ENCODE measurements around the gene TLL2. TPM values are rescaled to one million over a fixed set of nuclear protein-coding genes. Genes with fewer than 3 reads are reported as not detected.

The TLL2 gene
- total RNA-seq, 1 donor from 2014 or later = not detected

DNA sequence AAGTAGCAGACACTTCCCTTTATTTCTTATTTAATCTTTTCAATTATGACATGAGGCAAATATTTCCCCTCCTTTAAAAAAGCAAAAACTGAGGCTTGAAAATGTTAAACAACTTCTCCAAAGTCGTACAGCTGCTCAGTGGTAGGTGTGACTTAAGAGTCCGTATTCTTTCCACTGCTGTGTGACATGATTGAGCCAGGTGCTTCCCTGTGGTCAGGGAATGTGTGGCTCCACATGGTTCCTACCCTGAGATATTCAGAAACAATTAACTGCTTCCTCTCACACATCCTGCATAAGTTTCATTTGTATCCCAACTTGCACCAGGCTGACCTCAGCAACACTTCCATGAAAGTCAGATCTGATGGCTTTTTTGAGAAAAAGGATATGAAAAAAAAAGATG, 168.5 kb downstream of the TLL2 start:
- H3K9me3 ChIP-seq = no peaks in the 10 kb centered on the region
- no peaks in the 10 kb centered on the region for H3K27me3 ChIP-seq
- no peak for TF ChIP-seq CTCF (IDR thresholded peaks at IDR 0.05)
- no peaks in the 10 kb centered on the region for H3K36me3 ChIP-seq
- H3K4me1 ChIP-seq = no peaks in the 10 kb centered on the region
- DNase-seq (no peak), ATAC-seq (no peak)
- H3K27ac ChIP-seq = no peak overlapping the region
- intact Hi-C loops (cut with DNase I) = no loop called here
- H3K4me3 ChIP-seq = no peak overlapping the region

DNA sequence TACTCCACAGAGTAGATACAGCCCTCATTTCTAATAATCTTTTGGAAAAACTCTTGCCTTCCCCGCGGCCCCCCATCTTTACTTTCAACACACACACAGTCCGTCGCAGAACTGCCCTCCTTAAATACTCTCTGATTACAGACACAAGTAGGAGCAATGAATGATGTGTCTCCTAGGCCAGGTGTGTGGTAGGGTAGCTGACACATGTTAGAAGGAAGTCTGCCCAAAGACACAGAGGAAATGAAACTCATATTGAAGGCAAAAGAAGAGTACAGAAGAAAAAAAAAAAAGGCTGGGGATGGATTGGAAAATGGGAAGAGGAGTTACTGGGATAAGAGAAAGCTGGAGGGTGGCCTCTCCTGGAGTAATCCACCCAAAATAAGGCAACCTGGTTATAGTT, 169.5 kb downstream of the TLL2 start:
- no peak for TF ChIP-seq CTCF (IDR thresholded peaks at IDR 0.05)
- no peak for DNase-seq
- Histone ChIP-seq H3K27me3 (no peaks in the 10 kb centered on the region), H3K4me1 (no peaks in the 10 kb centered on the region), H3K36me3 (no peaks in the 10 kb centered on the region), H3K9me3 (no peaks in the 10 kb centered on the region), H3K27ac (no peak overlapping the region), H3K4me3 (no peak overlapping the region)
- intact Hi-C loops (cut with DNase I) = no loop called here
- ATAC-seq = no peak

- no peak overlapping the region for H3K4me3 ChIP-seq
- no peaks in the 10 kb centered on the region for H3K4me1 ChIP-seq
- no peaks in the 10 kb centered on the region for H3K27me3 ChIP-seq
- intact Hi-C loops (cut with DNase I) = no loop called here
- no peak overlapping the region for H3K27ac ChIP-seq
- DNase-seq = no peak
- H3K9me3 ChIP-seq = no peaks in the 10 kb centered on the region
- TF ChIP-seq CTCF (IDR thresholded peaks at IDR 0.05) = no peak
- no peaks in the 10 kb centered on the region for H3K36me3 ChIP-seq
- no peak for ATAC-seq
Measured at GRCh38 chr10:96342402-96342801, 171.3 kb downstream of the TLL2 start.

DNA sequence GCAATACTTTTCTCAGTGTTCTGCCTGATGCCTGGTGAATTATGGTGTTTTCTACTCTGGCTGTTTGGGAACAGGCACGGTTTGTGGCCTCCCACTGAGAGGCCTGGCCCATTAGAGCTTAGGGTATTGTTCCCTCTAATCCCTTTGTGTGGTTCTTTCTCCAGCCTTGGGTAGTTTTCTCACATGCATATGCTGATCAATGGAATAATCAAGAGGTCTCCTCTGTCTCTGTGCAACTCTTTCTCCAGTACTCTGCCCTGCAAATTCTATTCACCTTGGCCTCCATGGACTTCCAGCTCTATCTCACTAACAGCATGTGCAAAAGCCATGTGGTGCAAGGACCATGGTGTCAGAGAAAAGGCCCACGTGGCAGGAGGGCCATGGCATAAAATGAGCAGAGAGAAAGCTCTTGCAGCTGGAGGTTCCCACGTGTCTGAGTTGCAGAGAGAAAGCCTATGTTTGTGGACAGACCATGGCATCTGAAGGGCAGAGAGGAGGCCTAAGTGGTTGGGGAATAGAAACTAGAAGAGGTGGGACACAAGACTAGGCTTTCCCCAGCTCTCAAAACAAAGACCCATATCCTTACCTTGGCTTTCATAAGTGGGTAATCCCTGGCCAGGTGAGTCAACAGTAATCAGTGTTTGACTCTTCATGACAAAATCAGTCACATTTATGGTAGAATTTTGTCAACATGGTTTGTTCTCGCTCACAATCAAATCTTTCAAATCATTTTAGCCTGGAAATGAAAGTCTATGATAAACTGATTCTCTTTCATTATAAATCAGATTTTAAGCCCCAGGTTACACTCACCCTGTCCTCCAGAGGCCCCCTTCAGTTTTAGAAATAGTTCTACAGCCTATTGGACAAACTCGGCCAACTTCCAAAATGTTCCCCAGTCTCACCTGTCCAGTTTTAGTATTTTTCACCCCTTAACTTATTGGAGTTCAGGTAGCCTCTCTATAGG, 172.2 kb downstream of the TLL2 start:
- no peaks in the 10 kb centered on the region for H3K4me1 ChIP-seq
- intact Hi-C loops (cut with DNase I) = no loop called here
- DNase-seq (no peak), ATAC-seq (no peak)
- H3K27ac ChIP-seq = no peak overlapping the region
- no peaks in the 10 kb centered on the region for H3K27me3 ChIP-seq
- no peak overlapping the region for H3K4me3 ChIP-seq
- no peaks in the 10 kb centered on the region for H3K36me3 ChIP-seq
- TF ChIP-seq CTCF (IDR thresholded peaks at IDR 0.05) = no peak
- no peaks in the 10 kb centered on the region for H3K9me3 ChIP-seq

DNA sequence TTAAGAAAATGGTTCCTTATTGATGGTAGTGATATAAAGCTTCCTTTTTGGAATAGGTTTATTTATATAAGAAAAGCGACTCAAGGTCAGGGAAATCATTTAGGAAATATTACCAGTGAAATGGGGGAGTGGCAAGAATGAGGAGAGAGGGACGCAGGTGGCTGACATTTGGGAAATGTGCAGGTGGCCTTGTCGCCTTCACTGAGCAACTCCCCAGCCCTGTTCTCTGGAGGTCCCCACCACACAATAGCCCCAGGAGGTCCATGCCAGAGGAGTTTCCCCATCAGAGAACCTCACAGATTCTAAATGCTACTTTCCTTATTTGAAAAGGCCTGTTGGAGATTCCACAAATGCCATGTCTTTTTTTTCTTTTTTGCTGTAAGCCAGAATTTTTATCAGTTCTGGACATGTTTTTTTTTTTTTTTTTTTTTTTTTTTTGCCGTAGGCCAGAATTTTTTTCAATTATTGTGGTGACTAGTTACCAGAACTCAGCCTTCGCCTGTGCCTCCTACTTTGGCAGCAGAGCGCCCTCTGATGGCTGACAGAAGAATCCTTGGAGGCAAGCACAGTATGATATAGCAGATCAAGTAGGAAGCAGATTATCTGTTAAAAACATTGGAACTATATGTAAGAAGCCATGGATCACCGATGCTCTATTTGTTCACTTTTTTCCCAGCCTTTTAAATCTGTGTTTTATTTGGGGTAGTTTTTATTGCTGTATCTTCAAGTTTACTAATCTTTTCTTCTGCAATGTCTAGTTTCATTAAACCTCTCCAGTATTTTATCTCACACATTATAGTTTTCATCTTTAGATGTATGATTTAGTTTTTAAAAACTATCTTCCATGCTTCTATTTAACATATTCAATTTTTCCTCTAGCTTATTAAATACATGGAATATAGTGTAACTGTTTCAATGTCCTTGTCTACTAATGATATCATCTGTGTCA, 173.5 kb downstream of the TLL2 start:
- no peak overlapping the region for H3K4me3 ChIP-seq
- no peaks in the 10 kb centered on the region for H3K27me3 ChIP-seq
- no peak overlapping the region for H3K27ac ChIP-seq
- intact Hi-C loops (cut with DNase I) = no loop called here
- DNase-seq (no peak), ATAC-seq (peak; percentile 78)
- H3K36me3 ChIP-seq = no peaks in the 10 kb centered on the region
- peak; percentile 67 for TF ChIP-seq CTCF (IDR thresholded peaks at IDR 0.05)
- no peaks in the 10 kb centered on the region for H3K9me3 ChIP-seq
- H3K4me1 ChIP-seq = no peaks in the 10 kb centered on the region
